ENCODE results near the gene IGSF3. TPM values are rescaled to one million over a fixed set of nuclear protein-coding genes. Genes with fewer than 3 reads are reported as not detected.
"Not testable (repeated sequence)": the region's sequence is repeated elsewhere in the genome, so short reads cannot be mapped to it uniquely, and the experiment has no call there.

The IGSF3 gene
- polyA plus RNA-seq, 3 donors = 0.07 to 0.12 TPM; not detected in 1

GRCh38 chr1:116595946-116596741 lies 71.4 kb downstream of the IGSF3 start:
- Mint-ChIP-seq H3K4me1 (peaks cover 46% of the 10 kb centered on the region), H3K27ac (peak overlapping the region in 6 of 7 donors; percentile 46 to 76 (median 62)), H3K4me3 (peak overlapping the region; percentile 69 to 88), H3K36me3 (peaks cover 0 to 10% of the 10 kb centered on the region in 2 donors)
- H2AFZ ChIP-seq (ENCODE audit: insufficient read depth, low read depth, low read length, poor library complexity, severe bottlenecking) = peak overlapping the region; percentile 46
- peak; percentile 72 for TF ChIP-seq CTCF (IDR thresholded peaks at IDR 0.05)
- H3K9me3 Mint-ChIP-seq; H3K4me3 ChIP-seq (replicated peaks in 1 of 3; ENCODE audit: low read depth in 2 of 3, low read length in 3 of 3); H4K20me1 ChIP-seq (ENCODE audit: insufficient read depth, low read length); H3K36me3 ChIP-seq (replicated peaks in 1 of 2; ENCODE audit: control insufficient read depth in 1 of 2, insufficient read depth in 2 of 2, low read length in 2 of 2); H3K4me2 ChIP-seq (replicated peaks; ENCODE audit: extremely low read depth, low read length, poor library complexity, severe bottlenecking); H3K27me3 ChIP-seq (ENCODE audit: control insufficient read depth in 2 of 2, insufficient read depth in 2 of 2, low read length in 2 of 2); H3K79me2 ChIP-seq (ENCODE audit: insufficient read depth, low read length); H3K9ac ChIP-seq (ENCODE audit: insufficient read depth, low read length, poor library complexity, severe bottlenecking); intact Hi-C loops (cut with micrococcal nuclease); H3K9me3 ChIP-seq (replicated peaks in 1 of 2; ENCODE audit: control insufficient read depth in 1 of 2, insufficient read depth in 1 of 2, low read length in 2 of 2); H3K27me3 Mint-ChIP-seq (ENCODE audit: low read depth in 3 of 3): not testable (repeated sequence)
- peaks cover 19 to 40% of the 10 kb centered on the region in 2 donors for H3K4me1 ChIP-seq (ENCODE audit: control insufficient read depth in 1 of 2, insufficient read depth in 2 of 2, low read length in 2 of 2)
- DNase-seq = peak in 2 of 3 donors; percentile 19 to 38
- H3K27ac ChIP-seq (ENCODE audit: low read depth in 1 of 2, low read length in 2 of 2) = peak overlapping the region in 1 of 2 donors; percentile 41
- 60% methylated on average over 1 of the region's 8 CpGs for WGBS (ENCODE audit: insufficient coverage)

GRCh38 chr1:116595065-116595840 lies 72.3 kb downstream of the IGSF3 start:
- H3K4me3 Mint-ChIP-seq, DNase-seq: not testable (repeated sequence)

GRCh38 chr1:116593977-116594376 lies 73.6 kb downstream of the IGSF3 start:
- H3K9me3 ChIP-seq (replicated peaks in 1 of 2; ENCODE audit: control insufficient read depth in 1 of 2, insufficient read depth in 1 of 2, low read length in 2 of 2); H3K4me2 ChIP-seq (replicated peaks; ENCODE audit: extremely low read depth, low read length, poor library complexity, severe bottlenecking); DNase-seq; H3K9ac ChIP-seq (ENCODE audit: insufficient read depth, low read length, poor library complexity, severe bottlenecking); H3K36me3 ChIP-seq (replicated peaks in 1 of 2; ENCODE audit: control insufficient read depth in 1 of 2, insufficient read depth in 2 of 2, low read length in 2 of 2); H3K4me3 ChIP-seq (replicated peaks in 1 of 3; ENCODE audit: low read depth in 2 of 3, low read length in 3 of 3); H3K27ac Mint-ChIP-seq; H3K27me3 ChIP-seq (ENCODE audit: control insufficient read depth in 2 of 2, insufficient read depth in 2 of 2, low read length in 2 of 2); H3K27ac ChIP-seq (ENCODE audit: low read depth in 1 of 2, low read length in 2 of 2); H3K79me2 ChIP-seq (ENCODE audit: insufficient read depth, low read length); intact Hi-C loops (cut with micrococcal nuclease); H3K4me3 Mint-ChIP-seq; H3K9me3 Mint-ChIP-seq; H2AFZ ChIP-seq (ENCODE audit: insufficient read depth, low read depth, low read length, poor library complexity, severe bottlenecking); H3K27me3 Mint-ChIP-seq (ENCODE audit: low read depth in 3 of 3); H4K20me1 ChIP-seq (ENCODE audit: insufficient read depth, low read length): not testable (repeated sequence)
- Mint-ChIP-seq H3K36me3 (peaks cover 0 to 10% of the 10 kb centered on the region in 2 donors), H3K4me1 (peaks cover 43% of the 10 kb centered on the region)
- WGBS (ENCODE audit: insufficient coverage) = no CpG with 5 or more reads among the region's 3 CpGs
- peaks cover 25 to 35% of the 10 kb centered on the region in 2 donors for H3K4me1 ChIP-seq (ENCODE audit: control insufficient read depth in 1 of 2, insufficient read depth in 2 of 2, low read length in 2 of 2)

More at GRCh38 chr1:116595065-116595840, 72.3 kb downstream of the IGSF3 start:
- Mint-ChIP-seq H3K36me3 (peaks cover 0 to 10% of the 10 kb centered on the region in 2 donors), H3K27ac (peak overlapping the region in 1 of 7 donors; percentile 12), H3K4me1 (peaks cover 42% of the 10 kb centered on the region)
- H3K9me3 Mint-ChIP-seq; H3K27ac ChIP-seq (ENCODE audit: low read depth in 1 of 2, low read length in 2 of 2); H3K9ac ChIP-seq (ENCODE audit: insufficient read depth, low read length, poor library complexity, severe bottlenecking); H3K4me3 ChIP-seq (replicated peaks in 1 of 3; ENCODE audit: low read depth in 2 of 3, low read length in 3 of 3); H3K9me3 ChIP-seq (replicated peaks in 1 of 2; ENCODE audit: control insufficient read depth in 1 of 2, insufficient read depth in 1 of 2, low read length in 2 of 2); H3K27me3 ChIP-seq (ENCODE audit: control insufficient read depth in 2 of 2, insufficient read depth in 2 of 2, low read length in 2 of 2); H4K20me1 ChIP-seq (ENCODE audit: insufficient read depth, low read length); intact Hi-C loops (cut with micrococcal nuclease); H3K36me3 ChIP-seq (replicated peaks in 1 of 2; ENCODE audit: control insufficient read depth in 1 of 2, insufficient read depth in 2 of 2, low read length in 2 of 2); H3K27me3 Mint-ChIP-seq (ENCODE audit: low read depth in 3 of 3); H3K4me2 ChIP-seq (replicated peaks; ENCODE audit: extremely low read depth, low read length, poor library complexity, severe bottlenecking); H3K79me2 ChIP-seq (ENCODE audit: insufficient read depth, low read length): not testable (repeated sequence)
- Histone ChIP-seq H2AFZ (ENCODE audit: insufficient read depth, low read depth, low read length, poor library complexity, severe bottlenecking) (peak overlapping the region; percentile 46), H3K4me1 (ENCODE audit: control insufficient read depth in 1 of 2, insufficient read depth in 2 of 2, low read length in 2 of 2) (peaks cover 20 to 33% of the 10 kb centered on the region in 2 donors)
- WGBS (ENCODE audit: insufficient coverage) = 100% methylated on average over 1 of the region's 4 CpGs
